Astrocyte (in vitro differentiated cells and primary cell): ENCODE measurements around the gene PDX1. TPM values are rescaled to one million over a fixed set of nuclear protein-coding genes. Genes with fewer than 3 reads are reported as not detected.

Experiments used
- DNase-seq: peaks from one replicate; pipeline ENCODE4 v3.0.0-alpha.2; 2010; ENCODE audit warnings: low read depth
- FAIRE-seq: peaks from 2 replicates; lab custom pipeline; 2011; peaks lifted over from hg19 to GRCh38; lab: Jason Lieb, UNC
- H2AFZ ChIP-seq: 2 replicates; pipeline ENCODE4 v1.6.0; 2012; ENCODE audit warnings: low read depth, low read length, inconsistent platforms
- H3K27ac ChIP-seq: 2 replicates; pipeline ENCODE4 v1.5.1; 2011; ENCODE audit warnings: low read depth, low read length, inconsistent platforms
- H3K27me3 ChIP-seq: 2 replicates; pipeline ENCODE4 v1.6.0; 2011; ENCODE audit warnings: low read length, inconsistent platforms; ENCODE audit not compliant: insufficient read depth
- H3K36me3 ChIP-seq: 2 replicates; pipeline ENCODE4 v1.5.1; 2011; ENCODE audit warnings: low read length, inconsistent platforms; ENCODE audit not compliant: insufficient read depth
- H3K4me1 ChIP-seq: 2 replicates; pipeline ENCODE4 v1.5.1; 2011; ENCODE audit warnings: low read length, inconsistent platforms; ENCODE audit not compliant: insufficient read depth
- H3K4me2 ChIP-seq: 2 replicates; pipeline ENCODE4 v1.6.0; 2012; ENCODE audit warnings: low read length, inconsistent platforms
- H3K4me3 ChIP-seq: 2 replicates; pipeline ENCODE4 v1.5.1; 2011; ENCODE audit warnings: low read depth, mild to moderate bottlenecking, low read length, inconsistent platforms; ENCODE audit not compliant: insufficient read depth
- H3K79me2 ChIP-seq: 2 replicates; pipeline ENCODE4 v1.6.0; 2012; ENCODE audit warnings: mild to moderate bottlenecking, low read length, inconsistent platforms; ENCODE audit not compliant: insufficient read depth
- H3K9ac ChIP-seq: 2 replicates; pipeline ENCODE4 v1.6.0; 2012; ENCODE audit warnings: mild to moderate bottlenecking, low read length, inconsistent platforms
- H3K9me3 ChIP-seq: 2 replicates; pipeline ENCODE4 v1.5.1; 2012; ENCODE audit warnings: low read depth, mild to moderate bottlenecking, low read length, inconsistent platforms; ENCODE audit not compliant: insufficient read depth
- H4K20me1 ChIP-seq: 2 replicates; pipeline ENCODE4 v1.6.0; 2012; ENCODE audit warnings: low read length, inconsistent platforms; ENCODE audit not compliant: insufficient read depth
- H3K27ac Mint-ChIP-seq: one replicate; pipeline ENCODE4 v1.8.0; 2021; ENCODE audit warnings: mild to moderate bottlenecking, mixed read lengths; ENCODE audit not compliant: unreplicated experiment
- H3K27me3 Mint-ChIP-seq: one replicate; pipeline ENCODE4 v1.8.0; 2021; ENCODE audit warnings: low read depth, mixed read lengths; ENCODE audit not compliant: unreplicated experiment
- H3K36me3 Mint-ChIP-seq: one replicate; pipeline ENCODE4 v1.8.0; 2021; ENCODE audit warnings: low read depth, mixed read lengths; ENCODE audit not compliant: unreplicated experiment
- H3K4me1 Mint-ChIP-seq: one replicate; pipeline ENCODE4 v1.8.0; 2021; ENCODE audit warnings: low read depth, mixed read lengths; ENCODE audit not compliant: unreplicated experiment
- H3K4me3 Mint-ChIP-seq: one replicate; pipeline ENCODE4 v1.8.0; 2021; ENCODE audit warnings: mild to moderate bottlenecking, moderate library complexity, mixed read lengths; ENCODE audit not compliant: unreplicated experiment
- H3K9me3 Mint-ChIP-seq: one replicate; pipeline ENCODE4 v1.8.0; 2021; ENCODE audit warnings: mild to moderate bottlenecking, mixed read lengths; ENCODE audit not compliant: unreplicated experiment
- CTCF ChIP-seq: IDR thresholded peaks from 2 replicates; pipeline ENCODE4 v1.5.1; 2011; ENCODE audit warnings: low read depth, mild to moderate bottlenecking, inconsistent platforms, low read length, moderate library complexity; ENCODE audit not compliant: insufficient read depth
- EZH2 ChIP-seq: IDR thresholded peaks from 2 replicates; pipeline ENCODE4 v1.6.1; 2012; ENCODE audit warnings: mild to moderate bottlenecking, low read length, inconsistent platforms; ENCODE audit not compliant: insufficient read depth
- total RNA-seq: library from RNA; stranded (reverse); gene quantifications from 2 replicates; pipeline ENCODE4 v1.2.1, GENCODE V29; 2021

PDX1 gene
- total RNA-seq, 1 donor from 2014 or later = not detected

DNA sequence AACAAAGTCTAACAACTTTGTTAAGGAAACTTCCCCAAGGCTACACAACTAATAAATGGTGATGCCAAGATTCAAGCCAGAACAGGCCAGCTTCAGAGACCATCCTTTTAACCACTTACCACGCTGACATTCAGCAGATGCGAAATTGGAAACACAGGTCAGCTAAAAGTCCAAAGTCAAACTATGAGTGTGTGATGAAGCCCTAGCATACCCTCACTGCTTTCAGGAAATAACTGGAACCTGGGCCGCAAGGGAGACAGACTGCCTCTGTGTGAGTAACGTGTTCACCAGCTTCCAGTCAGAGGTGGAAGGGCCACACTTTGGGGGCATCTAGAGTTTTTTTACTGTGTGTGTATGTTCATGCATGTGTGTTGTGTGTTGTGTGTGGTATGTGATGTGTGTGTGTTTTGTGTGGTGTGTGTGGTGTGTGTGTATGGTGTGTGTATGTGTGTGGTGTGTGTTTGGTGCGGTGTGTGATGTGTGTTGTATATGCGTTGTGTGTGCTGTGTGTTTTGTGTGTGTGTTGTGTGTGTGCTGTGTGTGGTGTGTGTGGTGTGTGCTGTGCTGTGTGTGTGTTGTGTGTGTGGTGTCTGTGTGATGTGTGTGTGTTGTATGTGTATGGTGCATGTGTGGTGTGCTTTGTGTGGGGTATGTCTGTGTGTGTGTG, 12.5 kb upstream of the PDX1 start:
- Histone ChIP-seq H3K4me3 (no peak overlapping the region), H3K79me2 (no peaks in the 10 kb centered on the region), H2AFZ (no peak overlapping the region), H3K4me2 (no peak overlapping the region), H3K9ac (no peak overlapping the region), H3K36me3 (no peaks in the 10 kb centered on the region), H3K27me3 (peaks cover 15% of the 10 kb centered on the region), H3K27ac (no peak overlapping the region), H3K4me1 (no peaks in the 10 kb centered on the region), H3K9me3 (no peaks in the 10 kb centered on the region), H4K20me1 (no peaks in the 10 kb centered on the region)
- Mint-ChIP-seq H3K9me3 (peaks cover 2% of the 10 kb centered on the region), H3K27me3 (peaks cover 60% of the 10 kb centered on the region), H3K4me3 (no peak overlapping the region), H3K36me3 (no peaks in the 10 kb centered on the region), H3K27ac (no peak overlapping the region), H3K4me1 (no peaks in the 10 kb centered on the region)
- TF ChIP-seq EZH2 = no peak
- no peak for TF ChIP-seq CTCF
- no peak for FAIRE-seq
- DNase-seq = no peak

DNA sequence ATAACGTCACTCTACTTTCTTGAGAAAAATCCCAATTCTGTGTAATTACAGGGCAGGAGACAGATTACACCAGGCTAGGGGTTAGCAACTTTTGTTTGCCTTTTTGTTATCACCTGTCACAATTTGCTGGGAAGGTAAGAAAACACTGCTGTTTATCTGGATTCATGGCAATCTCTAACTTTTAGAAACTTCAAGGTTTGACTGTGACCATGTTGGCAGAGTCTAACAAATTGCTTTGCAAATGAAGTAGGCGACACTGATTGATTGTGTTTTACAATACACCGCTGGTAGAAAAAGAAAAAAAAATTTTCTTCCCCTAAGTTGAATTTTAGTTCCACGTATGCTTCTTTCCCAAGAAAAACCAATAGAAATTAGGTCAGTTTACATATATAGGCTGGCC, 10.4 kb upstream of the PDX1 start:
- H3K36me3 Mint-ChIP-seq = no peaks in the 10 kb centered on the region
- no peaks in the 10 kb centered on the region for H3K36me3 ChIP-seq
- no peak overlapping the region for H3K4me2 ChIP-seq
- H3K27ac Mint-ChIP-seq = no peak overlapping the region
- no peak overlapping the region for H3K4me3 ChIP-seq
- H3K4me1 Mint-ChIP-seq = no peaks in the 10 kb centered on the region
- H3K9ac ChIP-seq = no peak overlapping the region
- DNase-seq (no peak), FAIRE-seq (no peak)
- H4K20me1 ChIP-seq = no peaks in the 10 kb centered on the region
- no peaks in the 10 kb centered on the region for H3K79me2 ChIP-seq
- H2AFZ ChIP-seq = no peak overlapping the region
- no peaks in the 10 kb centered on the region for H3K4me1 ChIP-seq
- peaks cover 63% of the 10 kb centered on the region for H3K27me3 Mint-ChIP-seq
- H3K4me3 Mint-ChIP-seq = no peak overlapping the region
- peaks cover 2% of the 10 kb centered on the region for H3K9me3 Mint-ChIP-seq
- TF ChIP-seq EZH2 = no peak
- TF ChIP-seq CTCF = no peak
- no peaks in the 10 kb centered on the region for H3K9me3 ChIP-seq
- no peak overlapping the region for H3K27ac ChIP-seq
- peaks cover 23% of the 10 kb centered on the region for H3K27me3 ChIP-seq

- DNase-seq = no peak
- H3K4me2 ChIP-seq = no peak overlapping the region
Measured at GRCh38 chr13:27911521-27911920, 8.3 kb upstream of the PDX1 start.

More at GRCh38 chr13:27911521-27911920, 8.3 kb upstream of the PDX1 start:
- H3K4me1 ChIP-seq = no peaks in the 10 kb centered on the region
- no peak overlapping the region for H3K4me3 ChIP-seq
- H3K4me3 Mint-ChIP-seq = no peak overlapping the region
- FAIRE-seq = no peak
- H3K36me3 Mint-ChIP-seq = no peaks in the 10 kb centered on the region
- H3K9ac ChIP-seq = no peak overlapping the region
- no peak overlapping the region for H3K27ac Mint-ChIP-seq
- H4K20me1 ChIP-seq = no peaks in the 10 kb centered on the region
- H3K27me3 ChIP-seq = peaks cover 32% of the 10 kb centered on the region
- no peak overlapping the region for H2AFZ ChIP-seq
- TF ChIP-seq EZH2 (no peak), CTCF (no peak)
- no peaks in the 10 kb centered on the region for H3K79me2 ChIP-seq
- no peaks in the 10 kb centered on the region for H3K36me3 ChIP-seq
- H3K27me3 Mint-ChIP-seq = peaks cover 59% of the 10 kb centered on the region
- peaks cover 3% of the 10 kb centered on the region for H3K9me3 Mint-ChIP-seq
- no peaks in the 10 kb centered on the region for H3K4me1 Mint-ChIP-seq
- peaks cover 3% of the 10 kb centered on the region for H3K9me3 ChIP-seq
- no peak overlapping the region for H3K27ac ChIP-seq
